Activated T-cell treated with anti-CD3 and anti-CD28 coated beads, Interleukin-2, amount 50 U/mL, for 48 hours (primary cell): ENCODE data around the gene KCNJ5.
"Not testable (repeated sequence)": the region's sequence is repeated elsewhere in the genome, so short reads cannot be mapped to it uniquely, and the experiment has no call there.

Source experiments
- DNase-seq, 2 experiments: peaks; one replicate each; pipeline ENCODE4 v3.0.0-alpha.2; 2020

Gene KCNJ5

GRCh38 chr11:128915149-128915521 lies 24.0 kb downstream of the KCNJ5 start:
- DNase-seq = no peak

- DNase-seq = no peak
Measured at GRCh38 chr11:128916037-128916572, 24.9 kb downstream of the KCNJ5 start.

- no peak for DNase-seq
Measured at GRCh38 chr11:128916681-128917080, 25.5 kb downstream of the KCNJ5 start.

GRCh38 chr11:128917144-128917724 lies 26.1 kb downstream of the KCNJ5 start:
- no peak for DNase-seq

- no peak for DNase-seq
Measured at GRCh38 chr11:128919216-128919615, 28.1 kb downstream of the KCNJ5 start.

GRCh38 chr11:128919635-128920034 lies 28.5 kb downstream of the KCNJ5 start:
- not testable (repeated sequence) for DNase-seq

GRCh38 chr11:128920666-128921065 lies 29.5 kb downstream of the KCNJ5 start:
- DNase-seq = no peak

- DNase-seq = no peak
Measured at GRCh38 chr11:128921793-128922192, 30.6 kb downstream of the KCNJ5 start.

GRCh38 chr11:128924104-128924503 lies 32.9 kb downstream of the KCNJ5 start:
- DNase-seq = no peak

- DNase-seq = no peak
Measured at GRCh38 chr11:128924510-128925249, 33.5 kb downstream of the KCNJ5 start.

GRCh38 chr11:128925250-128925600 lies 34.1 kb downstream of the KCNJ5 start:
- no peak for DNase-seq

- DNase-seq = no peak
Measured at GRCh38 chr11:128926000-128926399, 34.8 kb downstream of the KCNJ5 start.

- DNase-seq = no peak
Measured at GRCh38 chr11:128926437-128927107, 35.4 kb downstream of the KCNJ5 start.

- no peak for DNase-seq
Measured at GRCh38 chr11:128927108-128927461, 35.9 kb downstream of the KCNJ5 start.

GRCh38 chr11:128927683-128928336 lies 36.7 kb downstream of the KCNJ5 start:
- no peak for DNase-seq

GRCh38 chr11:128928400-128928799 lies 37.2 kb downstream of the KCNJ5 start:
- no peak for DNase-seq

- DNase-seq = no peak
Measured at GRCh38 chr11:128929468-128929867, 38.3 kb downstream of the KCNJ5 start.

GRCh38 chr11:128929991-128930390 lies 38.8 kb downstream of the KCNJ5 start:
- DNase-seq = no peak

- DNase-seq = no peak
Measured at GRCh38 chr11:128931066-128931465, 39.9 kb downstream of the KCNJ5 start.

- no peak for DNase-seq
Measured at GRCh38 chr11:128931668-128932067, 40.5 kb downstream of the KCNJ5 start.

GRCh38 chr11:128933481-128934178 lies 42.5 kb downstream of the KCNJ5 start:
- DNase-seq = no peak

- no peak for DNase-seq
Measured at GRCh38 chr11:128934351-128934750, 43.2 kb downstream of the KCNJ5 start.

GRCh38 chr11:128934926-128935325 lies 43.8 kb downstream of the KCNJ5 start:
- no peak for DNase-seq
